Neutrophil (primary cell): ENCODE data around the gene TVP23C.
A peak's percentile ranks its signal among the peaks of the same experiment; 100 is the strongest.
"Not testable (repeated sequence)": the region's sequence is repeated elsewhere in the genome, so short reads cannot be mapped to it uniquely, and the experiment has no call there.

Experiments
- H3K27ac ChIP-seq: fragments of 200-600 bp; sonication (generic); 2 replicates; pipeline ENCODE4 v1.5.1; 2016; ENCODE audit warnings: mild to moderate bottlenecking, moderate library complexity
- H3K27me3 ChIP-seq: fragments of 200-600 bp; sonication (generic); 2 replicates; pipeline ENCODE4 v1.6.0; 2016; ENCODE audit warnings: mild to moderate bottlenecking
- H3K36me3 ChIP-seq: fragments of 200-600 bp; sonication (generic); 2 replicates; pipeline ENCODE4 v1.5.1; 2017
- H3K4me1 ChIP-seq, 2 experiments: fragments of 200-600 bp in 1 of 2; sonication (generic) in 1 of 2; 1 replicate in 1 of 2; 2 replicates in 1 of 2; pipeline versions ENCODE4 v1.5.1 to v1.6.1; 2013 to 2016; ENCODE audit warnings: low read depth in 1 of 2, low read length in 1 of 2, mild to moderate bottlenecking in 1 of 2, moderate library complexity in 1 of 2; ENCODE audit not compliant: control insufficient read depth in 1 of 2, insufficient read depth in 1 of 2
- H3K4me3 ChIP-seq, 2 experiments: fragments of 200-600 bp in 1 of 2; sonication (generic) in 1 of 2; 1 replicate in 1 of 2; 2 replicates in 1 of 2; pipeline ENCODE4 v1.5.1; 2013 to 2016; ENCODE audit warnings: low read depth in 1 of 2, low read length in 1 of 2, mild to moderate bottlenecking in 1 of 2, moderate library complexity in 1 of 2
- H3K9me3 ChIP-seq: fragments of 200-600 bp; sonication (generic); 2 replicates; pipeline ENCODE4 v1.5.1; 2016

TVP23C gene

GRCh38 chr17:15558403-15559105 is 4.7 kb downstream of the TVP23C start:
- H3K9me3 ChIP-seq, H3K36me3 ChIP-seq, H3K4me1 ChIP-seq, H3K27me3 ChIP-seq, H3K27ac ChIP-seq, H3K4me3 ChIP-seq: not testable (repeated sequence)

GRCh38 chr17:15557334-15557832 is 5.9 kb downstream of the TVP23C start:
- H3K27ac ChIP-seq, H3K9me3 ChIP-seq, H3K36me3 ChIP-seq, H3K4me1 ChIP-seq, H3K27me3 ChIP-seq, H3K4me3 ChIP-seq: not testable (repeated sequence)

- not testable (repeated sequence) for H3K27ac ChIP-seq, H3K36me3 ChIP-seq, H3K9me3 ChIP-seq, H3K27me3 ChIP-seq, H3K4me3 ChIP-seq, H3K4me1 ChIP-seq
Measured at GRCh38 chr17:15552932-15553331, 10.4 kb downstream of the TVP23C start.

- H3K27ac ChIP-seq, H3K4me3 ChIP-seq, H3K4me1 ChIP-seq: not testable (repeated sequence)
Measured at GRCh38 chr17:15549552-15549951, 13.7 kb downstream of the TVP23C start.

GRCh38 chr17:15546604-15547003 is 16.7 kb downstream of the TVP23C start:
- not testable (repeated sequence) for H3K27me3 ChIP-seq, H3K9me3 ChIP-seq, H3K4me1 ChIP-seq, H3K4me3 ChIP-seq, H3K27ac ChIP-seq, H3K36me3 ChIP-seq

More at GRCh38 chr17:15549552-15549951, 13.7 kb downstream of the TVP23C start:
- not testable (repeated sequence) for H3K36me3 ChIP-seq, H3K9me3 ChIP-seq, H3K27me3 ChIP-seq

GRCh38 chr17:15540371-15541219 is 22.7 kb downstream of the TVP23C start:
- H3K36me3 ChIP-seq, H3K4me1 ChIP-seq, H3K4me3 ChIP-seq, H3K9me3 ChIP-seq, H3K27me3 ChIP-seq, H3K27ac ChIP-seq: not testable (repeated sequence)

GRCh38 chr17:15533122-15533521 is 30.2 kb downstream of the TVP23C start:
- H3K36me3 ChIP-seq, H3K27me3 ChIP-seq: not testable (repeated sequence)

GRCh38 chr17:15526292-15527218 is 36.7 kb downstream of the TVP23C start:
- not testable (repeated sequence) for H3K27ac ChIP-seq, H3K9me3 ChIP-seq, H3K36me3 ChIP-seq, H3K4me3 ChIP-seq, H3K27me3 ChIP-seq
- H3K4me1 ChIP-seq: peaks cover 7 to 16% of the 10 kb centered on the region in 2 experiments

More at GRCh38 chr17:15533122-15533521, 30.2 kb downstream of the TVP23C start:
- not testable (repeated sequence) for H3K4me3 ChIP-seq, H3K9me3 ChIP-seq, H3K4me1 ChIP-seq, H3K27ac ChIP-seq

- H3K9me3 ChIP-seq, H3K4me3 ChIP-seq, H3K27me3 ChIP-seq, H3K36me3 ChIP-seq: not testable (repeated sequence)
- peak overlapping the region; percentile 44 for H3K27ac ChIP-seq
- peaks cover 7 to 16% of the 10 kb centered on the region in 2 experiments for H3K4me1 ChIP-seq
Measured at GRCh38 chr17:15524990-15525985, 38.0 kb downstream of the TVP23C start.
